GM23248 (cell line): ENCODE data around the gene PEG3. TPM values are rescaled to one million over a fixed set of nuclear protein-coding genes. Genes with fewer than 3 reads are reported as not detected.
"Not testable (repeated sequence)": the region's sequence is repeated elsewhere in the genome, so short reads cannot be mapped to it uniquely, and the experiment has no call there.

ENCODE experiments used
- DNase-seq: peaks from one replicate; pipeline ENCODE4 v3.0.0-alpha.2; 2015
- H2AFZ ChIP-seq: fragments of 200-600 bp; sonication (generic); 2 replicates; pipeline ENCODE4 v1.6.1; 2016; ENCODE audit warnings: antibody characterized with exemption
- H3F3A ChIP-seq: fragments of 200-600 bp; sonication (generic); 2 replicates; pipeline ENCODE4 v1.6.1; 2016; ENCODE audit warnings: mild to moderate bottlenecking, antibody characterized with exemption, mixed run types; ENCODE audit not compliant: insufficient read depth
- H3K27ac ChIP-seq: fragments of 200-600 bp; sonication (generic); 2 replicates; pipeline ENCODE4 v1.5.1; 2016; ENCODE audit warnings: mild to moderate bottlenecking
- H3K27me3 ChIP-seq: fragments of 200-600 bp; sonication (generic); replicated peaks from 2 replicates; pipeline ENCODE4 v1.6.1; 2016; ENCODE audit warnings: mild to moderate bottlenecking; ENCODE audit not compliant: insufficient read depth
- H3K36me3 ChIP-seq: fragments of 200-600 bp; sonication (generic); 2 replicates; pipeline ENCODE4 v1.6.1; 2016; ENCODE audit warnings: low read depth, mild to moderate bottlenecking
- H3K4me1 ChIP-seq: fragments of 200-600 bp; sonication (generic); 2 replicates; pipeline ENCODE4 v1.6.1; 2016; ENCODE audit warnings: mild to moderate bottlenecking; ENCODE audit not compliant: insufficient read depth
- H3K4me2 ChIP-seq: fragments of 200-600 bp; sonication (generic); one replicate; pipeline ENCODE4 v1.6.1; 2016; ENCODE audit warnings: mild to moderate bottlenecking; ENCODE audit not compliant: unreplicated experiment
- H3K4me3 ChIP-seq: fragments of 200-600 bp; sonication (generic); 2 replicates; pipeline ENCODE4 v1.5.1; 2016; ENCODE audit warnings: mild to moderate bottlenecking
- H3K79me2 ChIP-seq: fragments of 200-600 bp; sonication (generic); 2 replicates; pipeline ENCODE4 v1.6.1; 2016; ENCODE audit warnings: mild to moderate bottlenecking; ENCODE audit not compliant: insufficient read depth
- H3K9ac ChIP-seq: fragments of 200-600 bp; sonication (generic); 2 replicates; pipeline ENCODE4 v1.6.1; 2016; ENCODE audit warnings: mild to moderate bottlenecking
- H3K9me2 ChIP-seq: fragments of 200-600 bp; sonication (generic); 2 replicates; pipeline ENCODE4 v1.6.1; 2016; ENCODE audit warnings: mixed run types, mild to moderate bottlenecking, moderate library complexity; ENCODE audit not compliant: insufficient read depth
- H3K9me3 ChIP-seq: fragments of 200-600 bp; sonication (generic); one replicate; pipeline ENCODE4 v1.6.1; 2017; ENCODE audit warnings: low read depth
- H4K20me1 ChIP-seq: fragments of 200-600 bp; sonication (generic); 2 replicates; pipeline ENCODE4 v1.6.0; 2016; ENCODE audit not compliant: insufficient read depth
- EZH2 ChIP-seq: fragments of 200-600 bp; sonication (generic); IDR thresholded peaks from 2 replicates; pipeline ENCODE4 v1.6.1; 2018; ENCODE audit warnings: antibody characterized with exemption, mild to moderate bottlenecking; ENCODE audit not compliant: insufficient read depth, poor library complexity, severe bottlenecking
- EZH2phosphoT487 ChIP-seq: fragments of 200-600 bp; sonication (generic); IDR thresholded peaks from 2 replicates; pipeline ENCODE4 v1.6.1; 2018; ENCODE audit warnings: antibody characterized with exemption, moderate library complexity, mild to moderate bottlenecking, low read depth; ENCODE audit not compliant: insufficient read depth
- WGBS, 2 experiments: methylation state at CpG; one replicate each; pipeline ENCODE4 v1.1.6; 2015 to 2017; ENCODE audit warnings: low lambda C conversion rate in 2 of 2, low coverage in 1 of 2; ENCODE audit errors: missing lambda C conversion rate in 2 of 2; 5-methylcytosine and 5-hydroxymethylcytosine counted together
- in situ Hi-C: fragments of 300-500 bp; cut with MboI; formaldehyde crosslinking; loops from 2 replicates; pipeline ENCODE4 v1.15.0; 2020
- polyA plus RNA-seq: library from polyadenylated mRNA; unstranded; fragments of >200 nt; fragmentation: Nextera tagmentation; extraction: Ambion mirVana; gene quantifications from 2 replicates; pipeline ENCODE4 v1.2.1, GENCODE V29; 2016
- total RNA-seq: library from RNA; depleted of rRNA; stranded (reverse); fragments of >200 nt; shearing (Covaris generic); gene quantifications from 2 replicates; pipeline ENCODE4 v1.2.3, GENCODE V29; 2014

PEG3 gene
- total and polyA plus RNA-seq, 2 experiments from 2014 or later = 0.65 to 0.81 TPM

DNA sequence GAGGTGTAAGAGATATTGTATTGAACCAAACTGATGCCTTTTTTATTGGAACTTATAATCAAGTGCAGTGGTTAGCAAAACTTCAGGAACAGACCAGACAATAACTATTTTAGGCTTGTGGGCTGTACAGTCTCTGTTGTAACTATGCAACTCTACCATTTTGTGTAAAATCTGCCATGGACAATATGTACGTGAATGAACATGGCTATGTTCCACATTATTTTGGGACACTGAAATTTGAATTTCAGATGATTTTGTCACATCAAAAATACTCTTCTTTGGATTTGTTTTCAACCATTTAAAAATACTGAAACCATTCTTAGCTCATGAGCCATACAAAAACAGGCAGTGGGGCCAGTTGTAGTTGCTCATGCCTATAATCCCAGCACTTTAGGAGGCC lies 27.9 kb upstream of the PEG3 start:
- no peak overlapping the region for H2AFZ ChIP-seq
- no peaks in the 10 kb centered on the region for H3K36me3 ChIP-seq
- no peaks in the 10 kb centered on the region for H3F3A ChIP-seq
- no peaks in the 10 kb centered on the region for H4K20me1 ChIP-seq
- no peak for TF ChIP-seq EZH2phosphoT487
- TF ChIP-seq EZH2 = no peak
- no peak for DNase-seq
- no peak overlapping the region for H3K4me3 ChIP-seq
- no peaks in the 10 kb centered on the region for H3K27me3 ChIP-seq
- no peaks in the 10 kb centered on the region for H3K79me2 ChIP-seq
- in situ Hi-C loops = no loop called here
- no peak overlapping the region for H3K4me2 ChIP-seq
- no peaks in the 10 kb centered on the region for H3K9me2 ChIP-seq
- WGBS, 2 experiments = 16 to 26% methylated on average over 1 of the region's 1 CpG
- H3K9ac ChIP-seq = no peak overlapping the region
- H3K9me3 ChIP-seq = no peaks in the 10 kb centered on the region
- H3K27ac ChIP-seq = no peak overlapping the region
- no peaks in the 10 kb centered on the region for H3K4me1 ChIP-seq

DNA sequence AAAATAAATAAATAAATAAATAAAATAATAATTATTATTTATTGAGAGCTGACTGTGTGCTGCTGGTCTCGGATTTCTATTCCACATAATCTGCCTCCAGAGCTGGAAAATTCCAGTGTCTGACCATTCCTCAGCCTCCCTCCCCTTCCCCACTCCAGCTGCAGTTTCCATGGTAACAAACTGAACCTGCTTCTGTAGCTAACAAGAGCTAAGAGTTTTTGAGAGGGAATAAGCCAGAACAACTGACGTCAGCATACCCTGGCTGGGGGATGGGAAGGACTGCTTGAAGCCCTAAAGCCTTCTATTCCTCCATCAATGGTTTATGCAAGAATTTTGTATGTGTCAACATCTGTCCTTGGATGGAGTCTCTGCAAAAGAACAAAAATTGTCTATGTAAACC lies 26.0 kb upstream of the PEG3 start:
- Histone ChIP-seq H3K79me2 (no peaks in the 10 kb centered on the region), H3F3A (no peaks in the 10 kb centered on the region), H3K27me3 (no peaks in the 10 kb centered on the region), H3K9me2 (no peaks in the 10 kb centered on the region), H3K9me3 (no peaks in the 10 kb centered on the region), H3K9ac (no peak overlapping the region), H4K20me1 (no peaks in the 10 kb centered on the region), H3K36me3 (no peaks in the 10 kb centered on the region), H3K4me2 (no peak overlapping the region), H3K27ac (no peak overlapping the region), H3K4me3 (no peak overlapping the region), H3K4me1 (no peaks in the 10 kb centered on the region), H2AFZ (no peak overlapping the region)
- TF ChIP-seq EZH2 (no peak), EZH2phosphoT487 (no peak)
- DNase-seq = no peak
- in situ Hi-C loops = no loop called here
- 0% methylated on average over 2 of the region's 2 CpGs for WGBS, 2 experiments

GRCh38 chr19:56864443-56865125 lies 24.1 kb upstream of the PEG3 start:
- H3K79me2 ChIP-seq = no peaks in the 10 kb centered on the region
- H3K27ac ChIP-seq = no peak overlapping the region
- no peaks in the 10 kb centered on the region for H3F3A ChIP-seq
- H3K36me3 ChIP-seq = no peaks in the 10 kb centered on the region
- no peak for DNase-seq
- H4K20me1 ChIP-seq = no peaks in the 10 kb centered on the region
- in situ Hi-C loops = no loop called here
- H2AFZ ChIP-seq = no peak overlapping the region
- no peaks in the 10 kb centered on the region for H3K27me3 ChIP-seq
- H3K4me3 ChIP-seq = no peak overlapping the region
- WGBS, 2 experiments = 45 to 48% methylated on average over 50 of the region's 50 CpGs
- no peak overlapping the region for H3K4me2 ChIP-seq
- TF ChIP-seq EZH2phosphoT487 = no peak
- TF ChIP-seq EZH2 = no peak
- H3K9me2 ChIP-seq = no peaks in the 10 kb centered on the region
- no peak overlapping the region for H3K9ac ChIP-seq
- no peaks in the 10 kb centered on the region for H3K4me1 ChIP-seq
- no peaks in the 10 kb centered on the region for H3K9me3 ChIP-seq

GRCh38 chr19:56862741-56863140 lies 22.2 kb upstream of the PEG3 start:
- no peak overlapping the region for H3K9ac ChIP-seq
- no peaks in the 10 kb centered on the region for H4K20me1 ChIP-seq
- H3K4me1 ChIP-seq = no peaks in the 10 kb centered on the region
- no peak overlapping the region for H3K4me2 ChIP-seq
- no peaks in the 10 kb centered on the region for H3K9me3 ChIP-seq
- H3K27ac ChIP-seq = no peak overlapping the region
- H3K27me3 ChIP-seq = no peaks in the 10 kb centered on the region
- 52 to 59% methylated on average over 4 of the region's 4 CpGs for WGBS, 2 experiments
- no peak overlapping the region for H3K4me3 ChIP-seq
- DNase-seq = no peak
- no peaks in the 10 kb centered on the region for H3K36me3 ChIP-seq
- no peaks in the 10 kb centered on the region for H3K9me2 ChIP-seq
- H2AFZ ChIP-seq = no peak overlapping the region
- in situ Hi-C loops = no loop called here
- no peaks in the 10 kb centered on the region for H3K79me2 ChIP-seq
- no peak for TF ChIP-seq EZH2phosphoT487
- TF ChIP-seq EZH2 = no peak
- H3F3A ChIP-seq = no peaks in the 10 kb centered on the region

- H3K27ac ChIP-seq, H3K9me2 ChIP-seq, DNase-seq, H3K9ac ChIP-seq, in situ Hi-C loops, H2AFZ ChIP-seq, H3K4me2 ChIP-seq, H3K79me2 ChIP-seq, H3F3A ChIP-seq, H3K27me3 ChIP-seq, H3K4me1 ChIP-seq, H4K20me1 ChIP-seq, H3K4me3 ChIP-seq, H3K9me3 ChIP-seq, H3K36me3 ChIP-seq: not testable (repeated sequence)
- WGBS, 2 experiments = 40 to 43% methylated on average over 10 of the region's 10 CpGs
Observed at GRCh38 chr19:56860409-56860808, 19.9 kb upstream of the PEG3 start.
